Vagina (tissue), 2 donors: ENCODE data around the gene ARHGAP6.

Experiments
- CTCF ChIP-seq, 3 experiments: fragments of 450-650 bp in 2 of 3; fragments of 200-600 bp in 1 of 3; sonication (generic) in 1 of 3; IDR thresholded peaks; one replicate each; pipeline ENCODE4 v1.5.1; 2017 to 2019; ENCODE audit warnings: antibody characterized with exemption in 3 of 3, mild to moderate bottlenecking in 2 of 3, moderate library complexity in 2 of 3
- POLR2A ChIP-seq, 2 donors: fragments of 450-650 bp; IDR thresholded peaks; one replicate each; pipeline ENCODE4 v1.6.1; 2017; ENCODE audit warnings: antibody characterized with exemption in 2 of 2, mild to moderate bottlenecking in 2 of 2, moderate library complexity in 2 of 2
- POLR2AphosphoS5 ChIP-seq, 2 donors: sonication (generic); formaldehyde crosslinking; IDR thresholded peaks; one replicate each; pipeline ENCODE4 v1.9.0; 2017; ENCODE audit warnings: antibody characterized with exemption in 2 of 2, mild to moderate bottlenecking in 2 of 2, low read depth in 1 of 2; ENCODE audit not compliant: insufficient read depth in 1 of 2

GRCh38 chrX:11171956-11172355, 493.8 kb downstream of the ARHGAP6 start:
- TF ChIP-seq CTCF (IDR thresholded peaks at IDR 0.05), result no peak
- no peak for TF ChIP-seq POLR2A (IDR thresholded peaks at IDR 0.05)
- TF ChIP-seq POLR2AphosphoS5 (IDR thresholded peaks at IDR 0.05; ENCODE audit: insufficient read depth in 1 of 2, low read depth in 1 of 2), result no peak
